ENCODE measurements around the gene LCE1F.
A peak's percentile ranks its signal among the peaks of the same experiment; 100 is the strongest.

Gene LCE1F

DNA sequence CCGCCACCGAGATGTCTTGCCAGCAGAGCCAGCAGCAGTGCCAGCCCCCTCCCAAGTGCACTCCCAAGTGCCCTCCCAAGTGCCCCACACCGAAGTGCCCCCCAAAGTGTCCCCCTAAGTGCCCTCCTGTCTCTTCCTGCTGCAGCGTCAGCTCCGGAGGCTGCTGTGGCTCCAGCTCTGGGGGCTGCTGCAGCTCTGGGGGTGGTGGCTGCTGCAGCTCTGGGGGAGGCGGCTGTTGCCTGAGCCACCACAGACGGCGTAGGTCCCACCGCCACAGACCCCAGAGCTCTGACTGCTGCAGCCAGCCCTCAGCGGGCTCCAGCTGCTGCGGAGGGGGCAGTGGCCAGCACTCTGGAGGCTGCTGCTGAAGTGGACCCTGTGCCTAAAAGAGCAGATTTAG, 1.4 kb downstream of the LCE1F start:
- DNase-seq (ENCODE audit: low read depth) = no peak

DNA sequence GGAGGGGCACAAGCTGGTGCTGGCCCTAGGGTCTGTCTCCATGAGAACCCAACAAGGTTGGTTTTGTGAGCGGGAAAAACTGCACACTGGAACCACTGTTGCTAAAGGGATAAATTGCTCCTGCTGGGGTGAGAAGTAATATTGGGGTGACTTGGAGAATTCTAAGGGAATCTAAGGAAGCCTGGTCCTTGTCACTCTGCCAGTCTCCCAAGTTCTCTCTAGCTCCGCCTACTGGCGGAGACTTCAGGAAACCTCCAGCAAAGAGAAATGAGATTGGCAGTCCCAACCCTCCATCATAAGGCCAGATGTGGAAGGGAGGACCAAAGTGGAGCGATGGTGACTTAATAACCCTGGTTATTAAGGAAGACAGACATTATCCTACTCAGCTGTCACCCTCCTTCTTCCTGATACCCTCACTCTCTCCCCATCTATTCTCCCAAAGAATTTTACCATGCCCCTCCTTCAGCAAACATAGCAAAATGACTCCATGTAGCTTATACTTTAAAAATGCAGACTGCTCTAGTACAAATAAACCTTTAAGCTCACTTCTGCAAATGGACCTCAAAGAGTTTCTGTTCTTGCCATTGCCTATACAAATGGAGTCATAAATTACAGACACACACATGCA, 2.7 kb downstream of the LCE1F start:
- peak; percentile 13 for DNase-seq (ENCODE audit: low read depth)

- DNase-seq (ENCODE audit: low read depth) = no peak
These were observed 8.2 kb downstream of the LCE1F start for GRCh38 chr1:152783095-152783494.

GRCh38 chr1:152786077-152786476, 11.1 kb downstream of the LCE1F start, which contains the start of gene LCE1E:
LCE1E (plus strand) TSS chr1:152786257; CDS start chr1:152787300, 1,043 bp downstream.
- no peak for DNase-seq (ENCODE audit: low read depth)

DNA sequence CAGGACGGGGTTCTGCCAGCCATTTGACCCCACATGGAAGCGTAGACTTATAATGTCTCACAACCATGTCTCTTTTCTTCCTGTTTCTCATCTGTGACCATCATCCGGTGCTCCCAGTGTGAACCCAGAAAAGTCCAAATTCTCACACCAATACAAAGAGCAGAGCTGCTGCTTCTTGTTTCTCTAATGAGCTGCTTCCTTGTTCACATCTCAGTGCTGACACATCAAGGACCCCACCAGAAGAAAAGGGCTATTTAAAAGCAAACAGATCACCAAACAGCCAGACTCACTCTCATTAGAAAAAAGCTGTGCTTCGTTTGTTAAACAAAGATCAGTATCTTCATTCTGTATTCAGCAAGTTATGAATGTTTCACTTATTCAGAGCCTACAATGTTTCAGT, 20.7 kb downstream of the LCE1F start:
- DNase-seq (ENCODE audit: low read depth) = no peak

- no peak for DNase-seq (ENCODE audit: low read depth)
These were observed 21.5 kb downstream of the LCE1F start, which contains the start of gene LCE1D for GRCh38 chr1:152796421-152796820. LCE1D (plus strand) TSS chr1:152796721; CDS start chr1:152797795, 1,074 bp downstream.

- no peak for DNase-seq (ENCODE audit: low read depth)
These were observed 26.4 kb downstream of the LCE1F start for GRCh38 chr1:152801333-152801732.

DNA sequence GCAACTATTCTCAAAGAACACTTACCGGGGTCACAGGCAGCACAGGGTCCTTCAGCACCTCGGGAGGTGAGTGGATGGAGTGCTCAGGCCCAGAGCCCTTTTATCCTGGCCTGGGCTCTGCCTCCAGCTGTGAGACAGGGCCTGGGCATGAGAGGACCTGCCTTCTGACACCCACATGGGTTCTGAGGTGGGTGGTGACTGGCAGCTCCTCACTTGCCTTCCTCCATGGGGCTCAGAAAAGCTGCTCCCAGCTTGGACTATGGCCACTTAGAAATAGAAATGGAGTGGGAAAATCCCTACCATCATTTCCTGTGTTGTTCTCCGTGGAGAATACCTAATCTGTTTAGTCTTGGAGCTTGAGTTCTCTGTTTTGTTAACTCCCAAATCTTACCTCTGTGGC, 31.6 kb downstream of the LCE1F start, which contains the start of gene LCE1C:
Gene LCE1C (minus strand): TSS at position 76 of the 400 bp plus-strand sequence. CDS start 1,173 bp downstream, outside the sequence.
- no peak for DNase-seq (ENCODE audit: low read depth)

DNA sequence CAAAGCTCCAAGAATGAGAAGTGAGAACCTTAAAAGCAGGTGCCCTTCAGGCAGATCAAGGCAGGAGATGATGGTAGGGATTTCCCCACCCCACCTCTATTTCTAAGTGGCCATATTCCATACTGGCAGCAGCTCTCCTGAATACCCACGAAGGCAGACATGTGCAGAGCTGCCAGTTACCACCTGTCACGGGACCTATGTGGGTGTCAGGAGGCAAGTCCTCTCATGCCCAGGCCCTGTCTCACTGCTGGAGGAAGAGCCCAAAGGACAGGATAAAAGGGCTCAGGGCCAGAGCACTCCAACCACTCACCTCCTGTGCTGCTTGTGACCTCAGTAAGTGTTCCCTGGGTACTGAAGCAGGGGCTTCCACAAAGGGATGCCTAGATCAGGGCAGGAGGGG, 36.1 kb downstream of the LCE1F start:
- no peak for DNase-seq (ENCODE audit: low read depth)

DNA sequence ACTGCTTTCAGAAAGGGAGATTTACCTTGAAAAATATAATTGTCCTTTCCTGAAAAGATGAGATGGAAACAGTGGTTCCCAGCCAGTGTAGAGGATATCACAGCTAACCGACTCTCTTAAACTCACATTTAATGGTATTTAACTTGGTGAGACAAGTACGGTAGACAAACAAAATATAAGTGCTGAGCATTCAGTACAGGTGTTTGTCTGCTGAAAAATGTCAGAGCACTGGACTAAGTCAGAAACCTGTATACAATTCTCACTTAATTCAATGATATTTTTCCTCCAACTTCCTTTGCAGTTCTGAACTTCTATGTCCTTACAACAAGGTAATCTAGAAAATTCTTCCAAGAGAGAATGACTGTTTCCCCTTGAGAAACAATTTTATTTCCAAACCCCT, 36.7 kb downstream of the LCE1F start, which contains the start of gene LCE1B:
Gene LCE1B (plus strand): TSS at position 301 of the 400 bp plus-strand sequence. CDS start 476 bp downstream, outside the sequence.
- no peak for DNase-seq (ENCODE audit: low read depth)

DNA sequence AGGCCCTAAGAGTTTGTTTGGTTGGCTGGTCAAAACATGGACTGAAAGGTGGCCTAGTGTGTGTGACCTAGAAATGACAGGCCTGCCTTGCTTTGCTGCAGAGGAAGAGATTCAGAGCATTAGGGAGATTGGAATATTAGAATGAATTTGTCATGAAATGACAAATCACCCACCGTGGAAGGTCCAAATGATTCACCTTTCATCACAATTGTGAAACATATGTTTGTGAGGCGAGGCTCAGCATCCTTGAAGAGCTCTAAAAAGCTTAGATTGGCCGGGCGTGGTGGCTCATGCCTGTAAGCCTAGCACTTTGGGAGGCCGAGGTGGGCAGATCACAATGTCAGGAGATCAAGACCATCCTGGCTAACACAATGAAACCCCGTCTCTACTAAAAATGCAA, 42.4 kb downstream of the LCE1F start:
- DNase-seq (ENCODE audit: low read depth) = no peak

GRCh38 chr1:152823294-152823693, 48.4 kb downstream of the LCE1F start:
- no peak for DNase-seq (ENCODE audit: low read depth)

GRCh38 chr1:152824964-152825363, 50.0 kb downstream of the LCE1F start:
- no peak for DNase-seq (ENCODE audit: low read depth)

Measured in EH (cell line).